GM12878 (cell line): ENCODE measurements around the gene H1-8. TPM values are rescaled to one million over a fixed set of nuclear protein-coding genes. Genes with fewer than 3 reads are reported as not detected.

Experiments
- ATAC-seq: fragments of 200-7000 bp; cut with Tn5 transposase; 3 replicates; pipeline ENCODE4 v1.9.1; 2020; ENCODE audit warnings: mild to moderate bottlenecking, moderate library complexity
- BruUV-seq: library from RNA; stranded (reverse); fragments of 400-500 nt; replicated peaks from 2 replicates; lab custom pipeline; 2021; lab: Mats Ljungman, UMichigan
- CTCF ChIA-PET: fragments of 300-600 bp; sonication (Branson Sonifier 250); formaldehyde crosslinking; extraction: SDS; loops from one replicate; lab custom pipeline; 2021; ENCODE audit warnings: inconsistent platforms; lab: Yijun Ruan, JAX
- POLR2A ChIA-PET: fragments of 350-600 bp; formaldehyde crosslinking; extraction: SDS; loops from one replicate; lab custom pipeline; 2021; ENCODE audit warnings: inconsistent platforms; lab: Charles Lee
- RAD21 ChIA-PET: fragments of 300-600 bp; sonication (Branson Sonifier 250); formaldehyde crosslinking; loops from one replicate; lab custom pipeline; 2023; ENCODE audit warnings: antibody characterized with exemption; ENCODE audit not compliant: unreplicated experiment; lab: Charles Lee
- SMC1A ChIA-PET: fragments of 300-600 bp; sonication (Branson Sonifier 250); formaldehyde crosslinking; loops from one replicate; lab custom pipeline; 2023; ENCODE audit not compliant: unreplicated experiment, uncharacterized antibody; lab: Charles Lee
- DNase-seq: peaks from one replicate; pipeline ENCODE4 v3.0.0-alpha.2; 2011; ENCODE audit warnings: low read depth, low spot score
- FAIRE-seq: peaks from 3 replicates; lab custom pipeline; 2011; peaks lifted over from hg19 to GRCh38; lab: Jason Lieb, UNC
- H2AFZ ChIP-seq: 2 replicates; pipeline ENCODE4 v1.6.0; 2011; ENCODE audit warnings: low read depth, low read length, control low read depth; ENCODE audit not compliant: control insufficient read depth
- H3K27ac ChIP-seq: 2 replicates; pipeline ENCODE4 v1.5.1; 2011; ENCODE audit warnings: control low read depth; ENCODE audit not compliant: control insufficient read depth, insufficient read depth
- H3K27me3 ChIP-seq, 2 experiments: replicated peaks in 1 of 2; 2 replicates each; pipeline versions ENCODE4 v1.6.0 to v1.6.1; 2011; ENCODE audit warnings: low read length in 1 of 2; ENCODE audit not compliant: control insufficient read depth in 2 of 2, insufficient read depth in 2 of 2
- H3K36me3 ChIP-seq, 2 experiments: 2 replicates each; pipeline ENCODE4 v1.5.1; 2011; ENCODE audit warnings: low read length in 1 of 2; ENCODE audit not compliant: control insufficient read depth in 2 of 2, insufficient read depth in 2 of 2
- H3K4me1 ChIP-seq: 2 replicates; pipeline ENCODE4 v1.6.1; 2011; ENCODE audit warnings: mild to moderate bottlenecking, low read length, moderate library complexity, mixed read lengths; ENCODE audit not compliant: control insufficient read depth, insufficient read depth
- H3K4me2 ChIP-seq: 2 replicates; pipeline ENCODE4 v1.6.0; 2011; ENCODE audit warnings: control low read depth; ENCODE audit not compliant: control insufficient read depth, insufficient read depth
- H3K4me3 ChIP-seq: fragments of 200-600 bp; sonication (generic); 2 replicates; pipeline ENCODE4 v1.5.1; 2016
- H3K79me2 ChIP-seq: 2 replicates; pipeline ENCODE4 v1.6.0; 2011; ENCODE audit warnings: low read length; ENCODE audit not compliant: control insufficient read depth, insufficient read depth
- H3K9ac ChIP-seq: 2 replicates; pipeline ENCODE4 v1.8.0; 2011; ENCODE audit warnings: low read length, control low read depth, mixed read lengths; ENCODE audit not compliant: control insufficient read depth, insufficient read depth
- H3K9me3 ChIP-seq: replicated peaks from 3 replicates; pipeline ENCODE4 v1.5.1; 2011; ENCODE audit warnings: mild to moderate bottlenecking, low read length; ENCODE audit not compliant: control insufficient read depth, insufficient read depth
- H4K20me1 ChIP-seq: 2 replicates; pipeline ENCODE4 v1.6.0; 2011; ENCODE audit not compliant: control insufficient read depth, insufficient read depth
- ATF7 ChIP-seq: fragments of 450-650 bp; IDR thresholded peaks from 2 replicates; pipeline ENCODE4 v1.6.1; 2016; ENCODE audit warnings: low read depth, mild to moderate bottlenecking
- BHLHE40 ChIP-seq, 2 experiments: fragments of 450-650 bp in 1 of 2; IDR thresholded peaks; 2 replicates each; pipeline ENCODE4 v1.6.1; 2011 to 2017; ENCODE audit warnings: low read depth in 2 of 2, borderline replicate concordance in 1 of 2, improper control_type of control experiment in 1 of 2, low read length in 1 of 2, mild to moderate bottlenecking in 1 of 2
- IKZF1 ChIP-seq: fragments of 450-650 bp; conservative IDR thresholded peaks from 2 replicates; pipeline ENCODE4 v1.6.1; 2017; ENCODE audit warnings: antibody characterized with exemption, mild to moderate bottlenecking
- MEF2B ChIP-seq: fragments of 450-650 bp; IDR thresholded peaks from 2 replicates; pipeline ENCODE4 v1.6.1; 2018; ENCODE audit warnings: mild to moderate bottlenecking, moderate library complexity; ENCODE audit not compliant: partially characterized antibody, poor library complexity, severe bottlenecking
- MTA3 ChIP-seq: IDR thresholded peaks from 2 replicates; pipeline ENCODE4 v1.6.1; 2012; ENCODE audit warnings: low read length, inconsistent platforms, borderline replicate concordance
- MXI1 ChIP-seq: fragments of 150-350 bp; IDR thresholded peaks from 2 replicates; pipeline ENCODE4 v1.6.1; 2011; ENCODE audit warnings: low read depth, mild to moderate bottlenecking, inconsistent platforms, low read length, improper control_type of control experiment
- WGBS: methylation state at CpG from one replicate; pipeline ENCODE4 v1.1.6; 2016; ENCODE audit warnings: low lambda C conversion rate; ENCODE audit not compliant: insufficient replicate concordance, insufficient coverage; ENCODE audit errors: missing lambda C conversion rate; 5-methylcytosine and 5-hydroxymethylcytosine counted together
- in situ Hi-C: fragments of 300-500 bp; cut with MboI; formaldehyde crosslinking; loops from 9 replicates; pipeline ENCODE4 v1.14.3; 2018; ENCODE audit warnings: mixed read lengths
- intact Hi-C: fragments of 100-400 bp; cut with micrococcal nuclease; formaldehyde crosslinking; loops from one replicate; pipeline ENCODE4 v1.14.2; 2022; ENCODE audit not compliant: unreplicated experiment
- polyA plus RNA-seq, 11 experiments: library from polyadenylated mRNA; depleted of rRNA in 4 of 11; unstranded in 6 of 11; stranded (reverse) in 5 of 11; fragments of >200 nt; fragmentation: Nextera tagmentation in 4 of 11; fragmentation: Illumina TruSeq in 1 of 11; extraction: Ambion mirVana in 4 of 11; extraction: Trizol in 1 of 11; gene quantifications; 1 replicate in 1 of 11; 2 replicates in 10 of 11; pipeline versions ENCODE4 v1.2.1 to v1.2.3, GENCODE V29; 2011 to 2016; ENCODE audit warnings: inconsistent platforms in 2 of 11, missing spikeins in 2 of 11, low read depth in 1 of 11
- total RNA-seq, 4 experiments: library from RNA; depleted of rRNA in 3 of 4; stranded (reverse); fragments of >200 nt in 3 of 4; fragmentation: Illumina TruSeq in 1 of 4; extraction: Trizol in 1 of 4; gene quantifications; 2 replicates each; pipeline versions ENCODE4 v1.2.1 to v1.2.3, GENCODE V29; 2013 to 2021

Gene H1-8
- total and polyA plus RNA-seq, 10 of the 15 experiments (the other 5 are each of a cell fraction or from before 2014, with no cell fraction given): not detected

- FAIRE-seq: no peak
- Histone ChIP-seq H4K20me1 (no peaks in the 10 kb centered on the region), H3K9me3 (no peaks in the 10 kb centered on the region), H3K27me3 (no peaks in the 10 kb centered on the region; a peak in 1 of 4 replicates), H3K36me3 (no peaks in the 10 kb centered on the region), H3K27ac (no peak overlapping the region), H2AFZ (no peak overlapping the region), H3K4me2 (no peak overlapping the region), H3K9ac (no peak overlapping the region), H3K4me3 (no peak overlapping the region), H3K79me2 (no peaks in the 10 kb centered on the region), H3K4me1 (no peaks in the 10 kb centered on the region)
- ChIA-PET POLR2A (interaction anchor here (0.6 to 1.5 kb wide), 3 partner anchors 13 to 141 kb away, joined by 3 to 5 read pairs (median 3); no protein-coding TSS in a partner anchor), CTCF (interaction anchor here (1.1 to 1.2 kb wide), 3 partner anchors 8 to 295 kb away, joined by 4 to 6 read pairs (median 5); no protein-coding TSS in a partner anchor), RAD21 (interaction anchor here (0.6 to 2.1 kb wide), 3 partner anchors 9 to 137 kb away, joined by 3 to 7 read pairs (median 3); no protein-coding TSS in a partner anchor), SMC1A (interaction anchor here (1.8 kb wide), 1 partner anchor 9 kb away, joined by 11 read pairs; no protein-coding TSS in a partner anchor)
- TF ChIP-seq IKZF1 (peak; percentile 48), BHLHE40 (IDR thresholded peaks at IDR 0.05; ENCODE audit: borderline replicate concordance in 1 of 2, low read depth in 2 of 2, low read length in 1 of 2) (0 out of 4 replicates have a peak, but pooled peaks of 1 of the 2 experiments have one; percentile 13), MXI1 (no peak), MTA3 (no peak), ATF7 (peak; percentile 33; the same call in 1 of the 2 replicates), MEF2B (no peak)
- intact Hi-C loops: no loop called here
- ATAC-seq: no peak
- 14% methylated on average over 4 of the region's 4 CpGs for WGBS
- DNase-seq: no peak
- in situ Hi-C loops: no loop called here
- no TSS peak for BruUV-seq
These were observed 8.4 kb upstream of the H1-8 start for GRCh38 chr3:129534428-129535027.
